ENCODE measurements around the gene TIFAB. TPM values are rescaled to one million over a fixed set of nuclear protein-coding genes. Genes with fewer than 3 reads are reported as not detected.
A peak's percentile ranks its signal among the peaks of the same experiment; 100 is the strongest.

The TIFAB gene
- total RNA-seq, 1 donor from 2014 or later = not detected

- Histone ChIP-seq H3K4me1 (no peaks in the 10 kb centered on the region), H3K36me3 (no peaks in the 10 kb centered on the region), H3K4me3 (no peak overlapping the region), H3K9me3 (no peaks in the 10 kb centered on the region), H3K27me3 (no peaks in the 10 kb centered on the region), H3K27ac (no peak overlapping the region)
- intact Hi-C loops (cut with DNase I) = no loop called here
- peak in 1 of 2 donors; percentile 85 for DNase-seq (ENCODE audit: extremely low spot score in 2 of 2)
- TF ChIP-seq CTCF (IDR thresholded peaks at IDR 0.05) (no peak), POLR2AphosphoS5 (IDR thresholded peaks at IDR 0.05; ENCODE audit: insufficient read depth in 1 of 2, low read depth in 1 of 2) (no peak), POLR2A (IDR thresholded peaks at IDR 0.05) (no peak)
Observed at GRCh38 chr5:135436951-135437418, 15.2 kb downstream of the TIFAB start.

GRCh38 chr5:135435467-135436330 lies 16.5 kb downstream of the TIFAB start:
- H3K9me3 ChIP-seq = no peaks in the 10 kb centered on the region
- no peak overlapping the region for H3K4me3 ChIP-seq
- no peak overlapping the region for H3K27ac ChIP-seq
- H3K4me1 ChIP-seq = no peaks in the 10 kb centered on the region
- no peak for TF ChIP-seq POLR2AphosphoS5 (IDR thresholded peaks at IDR 0.05; ENCODE audit: insufficient read depth in 1 of 2, low read depth in 1 of 2)
- no peak for TF ChIP-seq CTCF (IDR thresholded peaks at IDR 0.05)
- TF ChIP-seq POLR2A (IDR thresholded peaks at IDR 0.05) = no peak
- intact Hi-C loops (cut with DNase I) = no loop called here
- H3K36me3 ChIP-seq = no peaks in the 10 kb centered on the region
- H3K27me3 ChIP-seq = no peaks in the 10 kb centered on the region
- DNase-seq (ENCODE audit: extremely low spot score in 2 of 2) = no peak

GRCh38 chr5:135434591-135435466 lies 17.3 kb downstream of the TIFAB start:
- no peaks in the 10 kb centered on the region for H3K36me3 ChIP-seq
- TF ChIP-seq POLR2A (IDR thresholded peaks at IDR 0.05) = no peak
- no peak for TF ChIP-seq POLR2AphosphoS5 (IDR thresholded peaks at IDR 0.05; ENCODE audit: insufficient read depth in 1 of 2, low read depth in 1 of 2)
- H3K4me3 ChIP-seq = no peak overlapping the region
- no peaks in the 10 kb centered on the region for H3K4me1 ChIP-seq
- intact Hi-C loops (cut with DNase I) = no loop called here
- no peak for DNase-seq (ENCODE audit: extremely low spot score in 2 of 2)
- no peak overlapping the region for H3K27ac ChIP-seq
- H3K9me3 ChIP-seq = no peaks in the 10 kb centered on the region
- no peaks in the 10 kb centered on the region for H3K27me3 ChIP-seq

- Histone ChIP-seq H3K4me1 (no peaks in the 10 kb centered on the region), H3K27ac (no peak overlapping the region), H3K9me3 (no peaks in the 10 kb centered on the region), H3K36me3 (no peaks in the 10 kb centered on the region), H3K4me3 (no peak overlapping the region), H3K27me3 (no peaks in the 10 kb centered on the region)
- no peak for DNase-seq (ENCODE audit: extremely low spot score in 2 of 2)
- TF ChIP-seq CTCF (IDR thresholded peaks at IDR 0.05) = no peak
- no peak for TF ChIP-seq POLR2A (IDR thresholded peaks at IDR 0.05)
- no peak for TF ChIP-seq POLR2AphosphoS5 (IDR thresholded peaks at IDR 0.05; ENCODE audit: insufficient read depth in 1 of 2, low read depth in 1 of 2)
- intact Hi-C loops (cut with DNase I) = no loop called here
Observed at GRCh38 chr5:135433681-135434426, 18.3 kb downstream of the TIFAB start.

- no peaks in the 10 kb centered on the region for H3K9me3 ChIP-seq
- no peaks in the 10 kb centered on the region for H3K4me1 ChIP-seq
- DNase-seq (ENCODE audit: extremely low spot score in 2 of 2) = no peak
- intact Hi-C loops (cut with DNase I) = no loop called here
- H3K27me3 ChIP-seq = no peaks in the 10 kb centered on the region
- no peaks in the 10 kb centered on the region for H3K36me3 ChIP-seq
- no peak overlapping the region for H3K4me3 ChIP-seq
- TF ChIP-seq POLR2A (IDR thresholded peaks at IDR 0.05) (no peak), CTCF (IDR thresholded peaks at IDR 0.05) (no peak), POLR2AphosphoS5 (IDR thresholded peaks at IDR 0.05; ENCODE audit: insufficient read depth in 1 of 2, low read depth in 1 of 2) (no peak)
- H3K27ac ChIP-seq = no peak overlapping the region
Observed at GRCh38 chr5:135432113-135432512, 20.0 kb downstream of the TIFAB start.
